H1 (cell line): ENCODE data around the gene DRC1. TPM values are rescaled to one million over a fixed set of nuclear protein-coding genes. Genes with fewer than 3 reads are reported as not detected.

Source experiments
- CTCF ChIA-PET: fragments of 300-600 bp; sonication (Branson Sonifier 250); formaldehyde crosslinking; loops from one replicate; lab custom pipeline; 2021; ENCODE audit not compliant: partially characterized antibody; lab: Charles Lee
- POLR2A ChIA-PET: fragments of 300-600 bp; sonication (Branson Sonifier 250); formaldehyde crosslinking; loops from one replicate; lab custom pipeline; 2021; ENCODE audit warnings: inconsistent platforms; ENCODE audit not compliant: partially characterized antibody; lab: Charles Lee
- DNase-seq, 2 experiments: peaks; one replicate each; pipeline versions ENCODE4 v3.0.0 to v3.0.0-alpha.2; 2010 to 2022; ENCODE audit warnings: low spot score in 2 of 2, low read depth in 1 of 2, mixed read lengths in 1 of 2
- FAIRE-seq: peaks from 2 replicates; lab custom pipeline; 2011; peaks lifted over from hg19 to GRCh38; lab: Jason Lieb, UNC
- H2AFZ ChIP-seq: 2 replicates; pipeline ENCODE4 v1.8.1; 2012; ENCODE audit warnings: low read length, inconsistent platforms
- H2AK5ac ChIP-seq: 2 replicates; pipeline ENCODE4 v1.6.1; 2013; ENCODE audit warnings: low read depth, low read length
- H2BK120ac ChIP-seq: replicated peaks from 2 replicates; pipeline ENCODE3; 2013; ENCODE audit warnings: low read depth, low read length, inconsistent platforms
- H2BK12ac ChIP-seq: 2 replicates; pipeline ENCODE4 v1.6.1; 2013; ENCODE audit warnings: low read depth, low read length
- H2BK15ac ChIP-seq: 2 replicates; pipeline ENCODE4 v1.6.1; 2013; ENCODE audit warnings: low read length
- H2BK20ac ChIP-seq: 2 replicates; pipeline ENCODE4 v1.6.1; 2013; ENCODE audit warnings: low read length
- H2BK5ac ChIP-seq: 2 replicates; pipeline ENCODE4 v1.6.1; 2013; ENCODE audit warnings: low read depth, low read length
- H3K14ac ChIP-seq: 2 replicates; pipeline ENCODE4 v1.6.1; 2013; ENCODE audit warnings: inconsistent platforms; ENCODE audit not compliant: insufficient read length
- H3K18ac ChIP-seq: 2 replicates; pipeline ENCODE4 v1.6.1; 2013; ENCODE audit warnings: low read length; ENCODE audit errors: extremely low read depth
- H3K23ac ChIP-seq: 2 replicates; pipeline ENCODE4 v1.6.1; 2013; ENCODE audit warnings: inconsistent platforms; ENCODE audit not compliant: insufficient read length
- H3K23me2 ChIP-seq: 2 replicates; pipeline ENCODE4 v1.6.1; 2013; ENCODE audit warnings: low read depth, low read length
- H3K27ac ChIP-seq: 2 replicates; pipeline ENCODE4 v1.6.1; 2011; ENCODE audit warnings: low read depth, low read length, inconsistent platforms
- H3K27me3 ChIP-seq, 4 experiments: replicated peaks in 1 of 4; 1 replicate in 1 of 4; 2 replicates in 3 of 4; pipeline versions ENCODE4 v1.6.1 to v1.8.1; 2011 to 2013; ENCODE audit warnings: low read length in 3 of 4, mild to moderate bottlenecking in 3 of 4, inconsistent platforms in 2 of 4, mixed read lengths in 2 of 4, moderate library complexity in 1 of 4; ENCODE audit not compliant: control insufficient read depth in 3 of 4, insufficient read depth in 3 of 4; ENCODE audit errors: extremely low read depth in 1 of 4
- H3K36me3 ChIP-seq, 4 experiments: 2 replicates each; pipeline versions ENCODE4 v1.6.1 to v1.8.1; 2011 to 2013; ENCODE audit warnings: mild to moderate bottlenecking in 4 of 4, low read length in 3 of 4, moderate library complexity in 2 of 4, control low read depth in 1 of 4, inconsistent platforms in 1 of 4; ENCODE audit not compliant: insufficient read depth in 4 of 4, control insufficient read depth in 2 of 4
- H3K4ac ChIP-seq: replicated peaks from 2 replicates; pipeline ENCODE3; 2013; ENCODE audit warnings: low read length, low read depth, mixed read lengths, inconsistent platforms; ENCODE audit not compliant: insufficient read length
- H3K4me1 ChIP-seq, 4 experiments: replicated peaks in 1 of 4; 1 replicate in 1 of 4; 2 replicates in 3 of 4; pipeline versions ENCODE4 v1.6.1 to v1.8.1; 2011 to 2013; ENCODE audit warnings: low read length in 3 of 4, inconsistent platforms in 2 of 4, mixed read lengths in 1 of 4; ENCODE audit not compliant: insufficient read depth in 4 of 4, control insufficient read depth in 3 of 4
- H3K4me2 ChIP-seq, 2 experiments: 2 replicates each; pipeline versions ENCODE4 v1.6.1 to v1.8.1; 2011 to 2013; ENCODE audit warnings: low read depth in 2 of 2, low read length in 2 of 2, control low read depth in 1 of 2, inconsistent platforms in 1 of 2, mild to moderate bottlenecking in 1 of 2; ENCODE audit not compliant: insufficient read depth in 1 of 2
- H3K4me3 ChIP-seq, 4 experiments: fragments of 200-600, 300-600 bp in 1 of 4; sonication (generic), shearing (Covaris generic), sonication (Bioruptor Twin) in 1 of 4; 2 replicates each; pipeline versions ENCODE4 v1.5.1 to v1.8.1; 2011 to 2016; ENCODE audit warnings: low read length in 4 of 4, low read depth in 3 of 4, control low read depth in 2 of 4, inconsistent platforms in 2 of 4, mild to moderate bottlenecking in 2 of 4, mixed read lengths in 1 of 4, moderate library complexity in 1 of 4; ENCODE audit not compliant: insufficient read depth in 2 of 4; ENCODE audit errors: extremely low read depth in 1 of 4
- H3K56ac ChIP-seq: replicated peaks from 2 replicates; pipeline ENCODE3; 2013; ENCODE audit warnings: low read depth, mild to moderate bottlenecking, mixed read lengths, low read length, inconsistent platforms; ENCODE audit not compliant: insufficient read length
- H3K79me1 ChIP-seq: 2 replicates; pipeline ENCODE4 v1.6.1; 2013; ENCODE audit warnings: low read depth, low read length, control low read depth
- H3K79me2 ChIP-seq, 2 experiments: 2 replicates each; pipeline versions ENCODE4 v1.6.1 to v1.8.1; 2012 to 2013; ENCODE audit warnings: low read length in 2 of 2, mild to moderate bottlenecking in 2 of 2, inconsistent platforms in 1 of 2; ENCODE audit not compliant: insufficient read depth in 2 of 2, control insufficient read depth in 1 of 2
- H3K9ac ChIP-seq, 4 experiments: replicated peaks in 1 of 4; 1 replicate in 1 of 4; 2 replicates in 3 of 4; pipeline versions ENCODE4 v1.6.1 to v1.8.1; 2011 to 2013; ENCODE audit warnings: low read depth in 3 of 4, low read length in 3 of 4, control low read depth in 2 of 4, mild to moderate bottlenecking in 2 of 4, moderate library complexity in 2 of 4, inconsistent platforms in 1 of 4; ENCODE audit errors: extremely low read depth in 1 of 4
- H3K9me3 ChIP-seq, 2 experiments: 2 replicates each; pipeline versions ENCODE4 v1.6.1 to v1.8.1; 2012 to 2013; ENCODE audit warnings: mild to moderate bottlenecking in 2 of 2, moderate library complexity in 2 of 2, control low read depth in 1 of 2, inconsistent platforms in 1 of 2, low read depth in 1 of 2, low read length in 1 of 2, mixed read lengths in 1 of 2; ENCODE audit not compliant: insufficient read depth in 2 of 2
- H4K20me1 ChIP-seq, 2 experiments: replicated peaks in 1 of 2; 2 replicates each; pipeline versions ENCODE3 to v1.8.1; 2011 to 2013; ENCODE audit warnings: inconsistent platforms in 2 of 2, low read length in 2 of 2, mild to moderate bottlenecking in 1 of 2; ENCODE audit not compliant: insufficient read depth in 2 of 2, control insufficient read depth in 1 of 2
- H4K5ac ChIP-seq: 2 replicates; pipeline ENCODE4 v1.6.1; 2013; ENCODE audit warnings: low read length, low read depth, mixed read lengths, inconsistent platforms; ENCODE audit not compliant: insufficient read length
- H4K8ac ChIP-seq: 2 replicates; pipeline ENCODE4 v1.8.0; 2013; ENCODE audit warnings: mild to moderate bottlenecking, moderate library complexity, low read length, inconsistent platforms; ENCODE audit not compliant: insufficient read depth; ENCODE audit errors: extremely low read depth
- H4K91ac ChIP-seq: replicated peaks from 2 replicates; pipeline ENCODE3; 2013; ENCODE audit warnings: low read length, mixed read lengths, inconsistent platforms; ENCODE audit not compliant: insufficient read length
- CEBPB ChIP-seq: IDR thresholded peaks from 2 replicates; pipeline ENCODE4 v1.6.1; 2012; ENCODE audit warnings: low read depth, low read length
- EGR1 ChIP-seq: IDR thresholded peaks from 2 replicates; pipeline ENCODE4 v1.6.1; 2011; ENCODE audit warnings: low read depth, low read length, borderline replicate concordance
- HDAC2 ChIP-seq, 2 experiments: fragments of 300-600 bp in 1 of 2; sonication (generic) in 1 of 2; IDR thresholded peaks; 2 replicates each; pipeline ENCODE4 v1.6.1; 2011 to 2012; ENCODE audit warnings: low read depth in 2 of 2, low read length in 2 of 2, mild to moderate bottlenecking in 2 of 2, moderate library complexity in 2 of 2, borderline replicate concordance in 1 of 2, inconsistent platforms in 1 of 2
- HDAC6 ChIP-seq: IDR thresholded peaks from one replicate; pipeline ENCODE4 v1.7.1; 2012; ENCODE audit warnings: low read depth, mild to moderate bottlenecking, inconsistent platforms, low read length, moderate library complexity
- NRF1 ChIP-seq: IDR thresholded peaks from 2 replicates; pipeline ENCODE4 v1.6.1; 2011; ENCODE audit warnings: mild to moderate bottlenecking, low read depth, low read length, improper control_type of control experiment
- POLR2AphosphoS5 ChIP-seq: IDR thresholded peaks from 2 replicates; pipeline ENCODE4 v1.6.1; 2011; ENCODE audit warnings: low read depth, low read length
- TAF1 ChIP-seq: IDR thresholded peaks from 2 replicates; pipeline ENCODE4 v1.6.1; 2011; ENCODE audit warnings: mild to moderate bottlenecking, low read depth, low read length
- YY1 ChIP-seq: IDR thresholded peaks from 2 replicates; pipeline ENCODE4 v1.6.1; 2011; ENCODE audit warnings: low read depth, mild to moderate bottlenecking, low read length
- WGBS, 2 experiments: shearing (Covaris generic) in 1 of 2; methylation state at CpG; one replicate each; pipeline versions ENCODE4 v1.1.6 to v1.1.7; 2013 to 2015; ENCODE audit warnings: low lambda C conversion rate in 2 of 2, mixed read lengths in 2 of 2, inconsistent platforms in 1 of 2, low coverage in 1 of 2, missing lambda C conversion rate in 1 of 2; ENCODE audit not compliant: insufficient replicate concordance in 2 of 2, insufficient coverage in 1 of 2, insufficient read length in 1 of 2; ENCODE audit errors: extremely low coverage in 1 of 2, missing lambda C conversion rate in 1 of 2; 5-methylcytosine and 5-hydroxymethylcytosine counted together
- polyA plus RNA-seq, 7 experiments: library from polyadenylated mRNA; depleted of rRNA in 3 of 7; stranded (reverse) in 5 of 7; unstranded in 2 of 7; fragments of >200 nt in 5 of 7; fragments of 200-250 nt in 2 of 7; gene quantifications; 1 replicate in 5 of 7; 2 replicates in 1 of 7; 4 replicates in 1 of 7; pipeline versions ENCODE4 v1.2.1 to v1.2.3, GENCODE V29; 2011 to 2013; ENCODE audit warnings: missing spikeins in 2 of 7, mixed read lengths in 2 of 7
- total RNA-seq: library from RNA; stranded (reverse); fragmentation: NEBNext Ultra II Directional; extraction: Animal tissue kit (Norgen Biotek cat#: 25700); gene quantifications from 2 replicates; pipeline ENCODE4 v1.2.1, GENCODE V29; 2021
- TF ChIP-seq, protein P1 (sequence below): IDR thresholded peaks from 2 replicates; pipeline ENCODE4 v1.6.1; 2011; ENCODE audit warnings: low read length, improper control_type of control experiment
- TF ChIP-seq, protein P2 (sequence below): IDR thresholded peaks from 2 replicates; pipeline ENCODE4 v1.6.1; 2012; ENCODE audit warnings: inconsistent platforms

The DRC1 gene
- total and polyA plus RNA-seq, 2 of the 8 experiments (the other 6 are each of a cell fraction or from before 2014, with no cell fraction given), result 0.08 TPM; not detected in 1

DNA sequence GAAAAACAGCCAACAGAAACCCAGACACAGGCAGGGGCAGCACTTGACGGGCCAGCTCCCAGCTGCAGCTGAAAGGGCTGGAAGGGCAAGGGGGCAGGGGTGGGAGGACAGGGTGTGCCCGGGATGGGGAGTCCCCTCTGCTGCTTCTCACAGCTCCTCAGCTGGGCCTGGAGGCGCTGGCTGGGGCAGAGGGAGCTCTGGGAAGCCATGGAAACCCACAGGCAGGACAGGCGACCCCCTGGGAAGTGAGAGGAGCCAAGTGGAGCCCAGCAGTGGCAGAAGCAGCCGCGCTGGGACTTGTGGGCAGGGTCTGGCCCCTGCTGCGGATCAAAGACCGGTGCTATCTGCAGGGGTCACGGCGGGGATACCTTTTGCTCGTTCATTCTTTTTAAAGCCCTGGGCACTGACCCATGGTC is 55.5 kb downstream of the DRC1 start:
- no peak overlapping the region for H3K18ac ChIP-seq
- POLR2A ChIA-PET, result no interaction called here
- no peak overlapping the region for H2BK20ac ChIP-seq
- WGBS, 2 experiments, result 88% methylated on average over 8 of the region's 11 CpGs; no CpG with 5 or more reads in 1 of the 2 experiments
- no peaks in the 10 kb centered on the region for H3K9me3 ChIP-seq
- no peak overlapping the region for H3K27ac ChIP-seq
- H3K56ac ChIP-seq, result no peak overlapping the region
- H2BK15ac ChIP-seq, result no peak overlapping the region
- H3K23ac ChIP-seq, result no peak overlapping the region
- no peak overlapping the region for H2BK120ac ChIP-seq
- no peaks in the 10 kb centered on the region for H3K36me3 ChIP-seq
- H3K4me2 ChIP-seq, result no peak overlapping the region; a peak in 1 of 4 replicates
- H3K9ac ChIP-seq, result no peak overlapping the region
- H3K79me2 ChIP-seq, result no peaks in the 10 kb centered on the region
- no peaks in the 10 kb centered on the region for H3K27me3 ChIP-seq
- H3K4me3 ChIP-seq, result no peak overlapping the region
- no peak overlapping the region for H2AK5ac ChIP-seq
- no peaks in the 10 kb centered on the region for H4K20me1 ChIP-seq
- H2BK5ac ChIP-seq, result no peak overlapping the region
- FAIRE-seq (no peak), DNase-seq (peak in 1 of 2 experiments; percentile 45)
- H4K5ac ChIP-seq, result no peak overlapping the region
- no peak overlapping the region for H4K91ac ChIP-seq
- H4K8ac ChIP-seq, result peak overlapping the region; percentile 35; the same call in 1 of the 2 replicates
- H3K79me1 ChIP-seq, result no peaks in the 10 kb centered on the region
- CTCF ChIA-PET, result interaction anchor here (0.5 to 6.3 kb wide), 6 partner anchors 10 to 196 kb away, joined by 4 to 25 read pairs (median 5); no protein-coding TSS in a partner anchor
- H2BK12ac ChIP-seq, result no peak overlapping the region
- no peak overlapping the region for H3K4ac ChIP-seq
- no peaks in the 10 kb centered on the region for H3K23me2 ChIP-seq
- H2AFZ ChIP-seq, result no peak overlapping the region
- H3K4me1 ChIP-seq, result peaks cover 0 to 13% (median 0%) of the 10 kb centered on the region in 4 experiments; a peak in 2 of 7 replicates
- no peak overlapping the region for H3K14ac ChIP-seq
- TF ChIP-seq YY1 (no peak), NRF1 (no peak), HDAC2 (IDR thresholded peaks at IDR 0.05; ENCODE audit: borderline replicate concordance in 1 of 2, low read depth in 2 of 2, low read length in 2 of 2) (no peak), TAF1 (no peak), EGR1 (no peak), POLR2AphosphoS5 (no peak), HDAC6 (no peak), CEBPB (no peak)
- TF ChIP-seq, protein P1, sequence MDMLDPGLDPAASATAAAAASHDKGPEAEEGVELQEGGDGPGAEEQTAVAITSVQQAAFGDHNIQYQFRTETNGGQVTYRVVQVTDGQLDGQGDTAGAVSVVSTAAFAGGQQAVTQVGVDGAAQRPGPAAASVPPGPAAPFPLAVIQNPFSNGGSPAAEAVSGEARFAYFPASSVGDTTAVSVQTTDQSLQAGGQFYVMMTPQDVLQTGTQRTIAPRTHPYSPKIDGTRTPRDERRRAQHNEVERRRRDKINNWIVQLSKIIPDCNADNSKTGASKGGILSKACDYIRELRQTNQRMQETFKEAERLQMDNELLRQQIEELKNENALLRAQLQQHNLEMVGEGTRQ, result no peak
- TF ChIP-seq, protein P2, sequence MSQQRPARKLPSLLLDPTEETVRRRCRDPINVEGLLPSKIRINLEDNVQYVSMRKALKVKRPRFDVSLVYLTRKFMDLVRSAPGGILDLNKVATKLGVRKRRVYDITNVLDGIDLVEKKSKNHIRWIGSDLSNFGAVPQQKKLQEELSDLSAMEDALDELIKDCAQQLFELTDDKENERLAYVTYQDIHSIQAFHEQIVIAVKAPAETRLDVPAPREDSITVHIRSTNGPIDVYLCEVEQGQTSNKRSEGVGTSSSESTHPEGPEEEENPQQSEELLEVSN, result no peak
